Measurements from ENCODE around the gene RASGRP4. TPM values are rescaled to one million over a fixed set of nuclear protein-coding genes. Genes with fewer than 3 reads are reported as not detected.
"Not testable (repeated sequence)": the region's sequence is repeated elsewhere in the genome, so short reads cannot be mapped to it uniquely, and the experiment has no call there.

The RASGRP4 gene, protein sequence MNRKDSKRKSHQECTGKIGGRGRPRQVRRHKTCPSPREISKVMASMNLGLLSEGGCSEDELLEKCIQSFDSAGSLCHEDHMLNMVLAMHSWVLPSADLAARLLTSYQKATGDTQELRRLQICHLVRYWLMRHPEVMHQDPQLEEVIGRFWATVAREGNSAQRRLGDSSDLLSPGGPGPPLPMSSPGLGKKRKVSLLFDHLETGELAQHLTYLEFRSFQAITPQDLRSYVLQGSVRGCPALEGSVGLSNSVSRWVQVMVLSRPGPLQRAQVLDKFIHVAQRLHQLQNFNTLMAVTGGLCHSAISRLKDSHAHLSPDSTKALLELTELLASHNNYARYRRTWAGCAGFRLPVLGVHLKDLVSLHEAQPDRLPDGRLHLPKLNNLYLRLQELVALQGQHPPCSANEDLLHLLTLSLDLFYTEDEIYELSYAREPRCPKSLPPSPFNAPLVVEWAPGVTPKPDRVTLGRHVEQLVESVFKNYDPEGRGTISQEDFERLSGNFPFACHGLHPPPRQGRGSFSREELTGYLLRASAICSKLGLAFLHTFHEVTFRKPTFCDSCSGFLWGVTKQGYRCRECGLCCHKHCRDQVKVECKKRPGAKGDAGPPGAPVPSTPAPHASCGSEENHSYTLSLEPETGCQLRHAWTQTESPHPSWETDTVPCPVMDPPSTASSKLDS
- not detected in 2 replicates for total RNA-seq (2014; rRNA removed; shearing (Covaris generic))
- not detected in 2 replicates for polyA plus RNA-seq (2015; cell fraction: cytosol; rRNA removed)
- not detected in 2 replicates for polyA plus RNA-seq (2015; cell fraction: nucleus; rRNA removed)

DNA sequence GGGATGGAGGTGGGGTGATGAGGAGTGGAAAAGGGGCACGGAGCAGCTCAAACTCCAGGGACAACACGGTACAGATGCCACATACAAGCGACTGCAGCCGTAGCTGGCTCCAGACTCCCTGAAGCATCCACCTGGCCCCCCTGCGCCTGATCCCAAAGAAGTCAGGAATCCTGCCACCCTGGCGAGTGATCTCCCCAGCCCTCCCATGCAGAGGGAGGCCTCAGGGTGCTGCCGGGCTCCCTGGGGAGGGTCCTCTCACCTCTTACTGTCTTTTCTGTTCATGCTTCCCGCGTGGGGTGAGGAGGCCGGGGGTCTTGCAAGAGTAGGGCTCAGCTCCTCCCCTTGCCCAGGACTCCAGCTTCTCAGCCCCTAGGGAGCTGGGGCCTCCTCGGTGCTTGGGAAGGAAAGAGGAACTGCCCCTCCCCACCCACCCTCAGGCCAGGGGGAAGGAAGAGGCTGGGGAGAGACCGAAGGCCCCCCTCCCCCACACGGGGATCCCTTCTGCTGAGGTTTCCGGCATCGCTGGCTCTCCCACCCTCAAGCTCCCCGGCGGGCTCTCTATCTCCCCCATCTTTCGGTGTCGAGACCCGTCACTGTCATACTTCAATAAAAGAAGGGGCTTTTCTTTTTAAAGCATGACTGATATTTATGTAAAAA, at the start of gene RASGRP4:
Gene RASGRP4, minus strand, starts transcription at position 410 of the 657 bp plus-strand sequence. Its CDS starts 128 bp downstream, at position 282.
- in situ Hi-C loops (cut with HindIII; ENCODE audit: low pct_unique_long_range_greater_than_20kb, low sequenced_read_pairs) = no loop called here
- no peak for DNase-seq (ENCODE audit: low read depth, low spot score)

DNA sequence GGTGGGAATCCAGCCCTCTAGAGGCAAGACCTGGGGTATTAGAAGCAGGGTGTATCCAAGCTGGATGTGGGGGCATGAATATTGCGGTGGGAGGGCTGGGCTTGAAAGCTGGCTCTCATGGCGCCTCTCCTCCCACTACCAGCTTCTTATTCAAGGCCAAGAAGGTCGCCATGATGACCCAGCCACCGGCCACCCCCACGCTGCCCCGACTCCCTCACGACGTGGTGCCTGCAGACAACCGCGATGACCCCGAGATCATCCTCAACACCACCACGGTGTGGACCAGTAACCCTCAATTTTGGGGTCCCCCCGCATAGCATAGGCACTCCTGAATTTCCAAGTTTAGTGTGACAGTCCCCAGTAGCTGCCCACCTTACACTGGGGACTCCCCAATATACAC, 49.2 kb upstream of the RASGRP4 start:
- no peak for DNase-seq (ENCODE audit: low read depth, low spot score)
- in situ Hi-C loops (cut with HindIII; ENCODE audit: low pct_unique_long_range_greater_than_20kb, low sequenced_read_pairs) = no loop called here

- in situ Hi-C loops (cut with HindIII; ENCODE audit: low pct_unique_long_range_greater_than_20kb, low sequenced_read_pairs) = no loop called here
- DNase-seq (ENCODE audit: low read depth, low spot score) = no peak
Observed at GRCh38 chr19:38473201-38473600, 47.2 kb upstream of the RASGRP4 start.

DNA sequence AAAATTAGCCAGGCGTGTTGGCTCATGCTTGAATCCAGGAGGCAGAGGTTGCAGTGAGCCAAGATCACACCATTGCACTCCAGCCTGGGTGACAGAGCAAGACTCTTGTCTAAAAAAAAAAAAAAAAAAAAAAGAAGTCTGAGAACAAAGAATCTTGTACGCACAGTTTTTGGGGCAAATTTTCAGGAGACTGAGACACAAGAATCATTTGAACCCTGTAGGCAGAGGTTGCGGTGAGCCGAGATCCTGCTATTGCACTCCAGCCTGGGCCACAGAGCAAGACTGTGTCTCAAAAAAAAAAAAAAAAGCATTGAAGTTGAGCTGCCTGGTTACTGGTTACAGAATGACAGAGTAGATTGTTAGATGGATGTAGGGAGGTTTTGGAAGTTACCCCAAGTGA, 46.7 kb upstream of the RASGRP4 start:
- in situ Hi-C loops (cut with HindIII; ENCODE audit: low pct_unique_long_range_greater_than_20kb, low sequenced_read_pairs); DNase-seq (ENCODE audit: low read depth, low spot score): not testable (repeated sequence)

DNA sequence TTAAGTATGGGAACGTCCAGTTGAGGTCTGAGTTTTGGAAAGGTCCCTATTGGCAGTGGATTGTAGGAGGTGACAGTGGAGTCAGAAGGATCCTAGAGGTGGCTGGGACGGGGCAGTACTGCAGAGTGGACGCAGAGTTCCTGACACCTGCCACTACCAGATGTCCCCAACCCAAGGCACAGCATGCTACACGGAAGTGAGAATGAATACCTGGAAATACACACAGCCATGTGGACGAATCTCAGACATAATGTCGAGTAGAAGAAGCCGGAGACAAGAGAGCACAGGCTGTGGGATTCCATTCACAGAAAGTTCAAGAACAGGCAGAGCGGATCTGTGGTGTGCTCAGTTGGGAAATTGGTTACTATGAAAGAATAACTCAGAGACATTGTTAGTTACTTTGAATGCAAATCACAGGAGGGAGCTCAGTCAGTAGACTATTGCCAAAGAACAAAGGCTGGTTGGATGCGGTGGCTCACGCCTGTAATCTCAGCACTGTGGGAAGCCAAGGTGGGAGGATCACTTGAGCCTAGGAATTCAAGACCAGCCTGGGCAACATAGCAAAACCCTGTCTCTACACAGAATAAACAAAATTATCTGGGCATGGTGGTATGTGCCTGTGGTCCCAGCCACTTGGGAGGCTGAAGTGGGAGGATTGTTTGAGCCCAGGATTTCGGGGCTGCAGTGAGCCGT, 44.9 kb upstream of the RASGRP4 start:
- in situ Hi-C loops (cut with HindIII; ENCODE audit: low pct_unique_long_range_greater_than_20kb, low sequenced_read_pairs) = no loop called here
- no peak for DNase-seq (ENCODE audit: low read depth, low spot score)

GRCh38 chr19:38469151-38469550, 43.1 kb upstream of the RASGRP4 start:
- no peak for DNase-seq (ENCODE audit: low read depth, low spot score)
- in situ Hi-C loops (cut with HindIII; ENCODE audit: low pct_unique_long_range_greater_than_20kb, low sequenced_read_pairs) = no loop called here

DNA sequence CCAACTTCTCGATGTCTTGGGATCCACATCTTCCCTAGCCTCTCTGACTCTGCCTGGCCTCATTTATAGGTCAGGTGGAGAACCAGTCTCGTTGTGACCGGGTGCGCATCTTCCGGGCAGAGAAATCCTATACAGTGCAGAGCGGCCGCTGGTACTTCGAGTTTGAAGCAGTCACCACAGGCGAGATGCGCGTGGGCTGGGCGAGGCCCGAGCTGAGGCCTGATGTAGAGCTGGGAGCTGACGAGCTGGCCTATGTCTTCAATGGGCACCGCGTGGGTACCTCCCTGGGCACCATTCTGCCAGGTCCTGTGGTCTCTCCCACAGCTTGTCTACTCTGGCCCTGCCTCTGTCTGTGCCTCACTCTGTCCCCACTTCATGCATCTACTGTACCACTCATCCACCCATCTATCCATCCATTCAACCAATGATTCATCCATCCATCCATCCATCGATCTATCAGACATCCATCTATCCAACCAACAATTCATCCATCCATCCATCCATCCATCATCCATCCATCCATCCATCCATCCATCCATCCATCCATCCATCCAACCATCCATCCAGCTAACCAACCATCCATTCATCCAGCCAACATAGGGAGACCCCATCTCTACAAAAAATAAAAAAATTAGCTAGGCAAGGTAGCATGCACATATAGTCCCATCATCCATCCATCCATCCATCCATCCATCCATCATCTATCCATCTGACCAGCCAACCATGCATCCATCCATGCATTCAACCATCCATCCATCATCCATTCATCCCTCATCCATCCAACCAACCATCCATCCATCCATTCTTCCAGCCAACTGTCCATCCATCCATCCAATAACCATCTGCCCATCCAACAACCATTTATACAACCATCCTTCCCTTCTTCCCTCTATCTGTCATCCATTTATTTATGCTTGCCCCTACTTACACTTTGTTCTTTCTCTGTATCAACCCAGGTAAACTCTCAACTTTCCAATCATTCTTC, 41.8 kb upstream of the RASGRP4 start:
- DNase-seq (ENCODE audit: low read depth, low spot score) = no peak
- in situ Hi-C loops (cut with HindIII; ENCODE audit: low pct_unique_long_range_greater_than_20kb, low sequenced_read_pairs) = no loop called here

DNA sequence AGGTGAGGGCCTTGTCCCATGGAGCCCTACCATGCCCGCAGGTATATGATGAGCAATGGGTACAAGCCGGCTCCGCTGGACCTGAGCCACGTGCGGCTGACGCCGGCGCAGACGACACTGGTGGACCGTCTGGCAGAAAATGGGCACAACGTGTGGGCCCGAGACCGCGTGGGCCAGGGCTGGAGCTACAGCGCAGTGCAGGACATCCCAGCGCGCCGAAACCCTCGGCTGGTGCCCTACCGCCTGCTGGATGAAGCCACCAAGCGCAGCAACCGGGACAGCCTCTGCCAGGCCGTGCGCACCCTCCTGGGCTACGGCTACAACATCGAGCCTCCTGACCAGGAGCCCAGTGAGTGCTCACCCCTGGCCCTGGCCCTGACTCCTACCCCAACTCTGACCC, 40.0 kb upstream of the RASGRP4 start:
- no peak for DNase-seq (ENCODE audit: low read depth, low spot score)
- in situ Hi-C loops (cut with HindIII; ENCODE audit: low pct_unique_long_range_greater_than_20kb, low sequenced_read_pairs) = no loop called here

DNA sequence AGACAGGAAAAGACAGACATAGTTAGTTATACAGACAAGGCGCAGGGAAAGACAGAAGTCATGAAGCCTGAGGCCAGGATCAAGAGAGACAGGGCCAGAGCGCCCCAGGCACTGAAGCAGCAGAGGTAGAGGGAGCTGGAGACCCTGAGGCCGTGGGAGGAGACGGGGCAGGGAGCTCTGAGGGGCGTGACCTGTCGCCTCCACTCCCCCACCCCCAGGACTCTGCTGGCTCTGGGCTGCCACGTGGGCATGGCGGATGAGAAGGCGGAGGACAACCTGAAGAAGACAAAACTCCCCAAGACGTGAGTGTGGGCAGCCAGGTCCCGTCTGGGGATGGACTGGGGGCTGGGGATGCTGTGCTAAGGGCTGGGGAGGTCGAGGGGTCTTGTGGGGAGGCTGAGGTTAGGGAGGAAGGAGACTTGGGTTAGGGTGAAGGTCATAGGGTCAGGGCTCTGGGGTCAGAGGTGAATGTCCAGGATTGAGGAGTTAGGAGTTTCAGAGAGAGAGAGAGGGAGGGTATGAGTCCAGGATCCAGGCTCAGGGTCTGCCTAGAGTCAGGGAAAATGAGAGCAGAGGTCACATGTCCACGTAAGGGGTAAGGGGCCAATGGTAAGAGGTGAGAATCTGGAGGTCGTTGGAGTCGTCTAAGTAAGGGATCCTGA, 38.5 kb upstream of the RASGRP4 start:
- DNase-seq (ENCODE audit: low read depth, low spot score) = no peak
- in situ Hi-C loops (cut with HindIII; ENCODE audit: low pct_unique_long_range_greater_than_20kb, low sequenced_read_pairs) = no loop called here

- in situ Hi-C loops (cut with HindIII; ENCODE audit: low pct_unique_long_range_greater_than_20kb, low sequenced_read_pairs) = no loop called here
- no peak for DNase-seq (ENCODE audit: low read depth, low spot score)
Observed at GRCh38 chr19:38463365-38463764, 37.3 kb upstream of the RASGRP4 start.

DNA sequence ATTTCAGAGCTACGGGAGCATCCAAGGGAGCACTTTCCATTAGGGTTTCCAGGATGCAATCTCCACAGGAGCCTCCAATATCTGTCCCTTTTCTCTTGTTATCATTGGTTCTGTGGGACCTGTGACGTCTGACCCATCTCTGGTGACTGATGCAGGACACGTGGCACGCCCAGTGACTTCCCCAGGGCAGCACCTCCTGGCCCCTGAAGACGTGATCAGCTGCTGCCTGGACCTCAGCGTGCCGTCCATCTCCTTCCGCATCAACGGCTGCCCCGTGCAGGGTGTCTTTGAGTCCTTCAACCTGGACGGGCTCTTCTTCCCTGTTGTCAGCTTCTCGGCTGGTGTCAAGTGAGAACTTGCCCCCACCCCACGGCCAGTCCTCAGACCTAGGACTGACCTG, 33.0 kb upstream of the RASGRP4 start:
- in situ Hi-C loops (cut with HindIII; ENCODE audit: low pct_unique_long_range_greater_than_20kb, low sequenced_read_pairs) = no loop called here
- no peak for DNase-seq (ENCODE audit: low read depth, low spot score)

- no peak for DNase-seq (ENCODE audit: low read depth, low spot score)
- in situ Hi-C loops (cut with HindIII; ENCODE audit: low pct_unique_long_range_greater_than_20kb, low sequenced_read_pairs) = no loop called here
Observed at GRCh38 chr19:38457690-38458405, 31.8 kb upstream of the RASGRP4 start.

- in situ Hi-C loops (cut with HindIII; ENCODE audit: low pct_unique_long_range_greater_than_20kb, low sequenced_read_pairs) = no loop called here
- no peak for DNase-seq (ENCODE audit: low read depth, low spot score)
Observed at GRCh38 chr19:38457202-38457601, 31.2 kb upstream of the RASGRP4 start.

DNA sequence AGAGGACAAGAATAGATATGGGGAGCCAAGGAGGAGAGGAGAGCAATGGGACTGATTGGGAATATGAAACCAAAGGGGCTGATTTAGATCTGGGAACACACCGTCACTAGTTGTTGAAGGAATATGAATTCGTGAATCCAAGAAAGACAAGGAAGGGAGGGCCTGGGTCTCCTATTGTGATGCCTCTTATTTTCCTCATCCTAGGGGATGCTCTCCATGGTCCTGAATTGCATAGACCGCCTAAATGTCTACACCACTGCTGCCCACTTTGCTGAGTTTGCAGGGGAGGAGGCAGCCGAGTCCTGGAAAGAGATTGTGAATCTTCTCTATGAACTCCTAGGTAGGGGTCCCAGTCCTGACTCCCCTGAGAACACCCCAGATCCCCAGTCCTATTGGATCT, 29.0 kb upstream of the RASGRP4 start:
- no peak for DNase-seq (ENCODE audit: low read depth, low spot score)
- in situ Hi-C loops (cut with HindIII; ENCODE audit: low pct_unique_long_range_greater_than_20kb, low sequenced_read_pairs) = no loop called here

GRCh38 chr19:38453596-38453995, 27.6 kb upstream of the RASGRP4 start:
- in situ Hi-C loops (cut with HindIII; ENCODE audit: low pct_unique_long_range_greater_than_20kb, low sequenced_read_pairs) = no loop called here
- no peak for DNase-seq (ENCODE audit: low read depth, low spot score)

Data from SK-MEL-5 (cell line).